ENCODE results near the gene PSMD9.

- no peak; the same call in 1 of the 2 replicates for TF ChIP-seq CTCF (conservative IDR thresholded peaks at IDR 0.05)
- no peak for TF ChIP-seq EZH2 (IDR thresholded peaks at IDR 0.05; ENCODE audit: low read depth)
Observed at GRCh38 chr12:121839106-121839992, 49.2 kb upstream of the PSMD9 start.
